Gastrocnemius medialis (tissue), 4 donors: ENCODE data around the gene MSH3.

ENCODE experiments used
- POLR2A ChIP-seq, 2 donors: fragments of 450-650 bp; IDR thresholded peaks; one replicate each; pipeline ENCODE4 v1.6.1; 2017; ENCODE audit warnings: antibody characterized with exemption in 2 of 2, mild to moderate bottlenecking in 2 of 2, moderate library complexity in 2 of 2
- TF ChIP-seq, protein P1 (sequence below), 5 experiments: fragments of 450-650 bp in 3 of 5; fragments of 200-600 bp in 2 of 5; sonication (generic) in 2 of 5; IDR thresholded peaks in 4 of 5; conservative IDR thresholded peaks in 1 of 5; 1 replicate in 4 of 5; 2 replicates in 1 of 5; pipeline ENCODE4 v1.5.1; 2016 to 2019; ENCODE audit warnings: antibody characterized with exemption in 5 of 5, mild to moderate bottlenecking in 3 of 5, moderate library complexity in 3 of 5

DNA sequence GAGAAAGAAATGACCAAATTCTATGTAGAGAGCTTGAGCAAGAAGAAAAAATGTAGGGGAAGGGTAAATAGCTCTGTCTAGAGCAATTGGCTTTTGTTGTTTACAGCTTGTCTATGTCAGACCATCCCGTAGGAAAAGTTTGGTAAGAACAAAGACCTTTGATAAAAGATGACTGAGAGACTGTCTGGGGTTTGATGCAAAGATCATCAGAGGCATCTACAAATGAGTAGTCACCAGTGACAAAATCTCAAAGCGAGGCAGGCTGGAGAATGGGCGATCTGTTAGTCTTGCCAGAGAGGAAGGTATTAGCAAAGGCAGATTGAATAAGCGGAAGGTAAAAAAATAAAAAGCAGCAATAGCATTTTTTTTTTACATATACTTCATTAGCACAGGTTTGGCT lies 180.7 kb downstream of the MSH3 start:
- TF ChIP-seq, protein P1, sequence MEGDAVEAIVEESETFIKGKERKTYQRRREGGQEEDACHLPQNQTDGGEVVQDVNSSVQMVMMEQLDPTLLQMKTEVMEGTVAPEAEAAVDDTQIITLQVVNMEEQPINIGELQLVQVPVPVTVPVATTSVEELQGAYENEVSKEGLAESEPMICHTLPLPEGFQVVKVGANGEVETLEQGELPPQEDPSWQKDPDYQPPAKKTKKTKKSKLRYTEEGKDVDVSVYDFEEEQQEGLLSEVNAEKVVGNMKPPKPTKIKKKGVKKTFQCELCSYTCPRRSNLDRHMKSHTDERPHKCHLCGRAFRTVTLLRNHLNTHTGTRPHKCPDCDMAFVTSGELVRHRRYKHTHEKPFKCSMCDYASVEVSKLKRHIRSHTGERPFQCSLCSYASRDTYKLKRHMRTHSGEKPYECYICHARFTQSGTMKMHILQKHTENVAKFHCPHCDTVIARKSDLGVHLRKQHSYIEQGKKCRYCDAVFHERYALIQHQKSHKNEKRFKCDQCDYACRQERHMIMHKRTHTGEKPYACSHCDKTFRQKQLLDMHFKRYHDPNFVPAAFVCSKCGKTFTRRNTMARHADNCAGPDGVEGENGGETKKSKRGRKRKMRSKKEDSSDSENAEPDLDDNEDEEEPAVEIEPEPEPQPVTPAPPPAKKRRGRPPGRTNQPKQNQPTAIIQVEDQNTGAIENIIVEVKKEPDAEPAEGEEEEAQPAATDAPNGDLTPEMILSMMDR (IDR thresholded peaks at IDR 0.05 in 4 of 5, conservative IDR thresholded peaks at IDR 0.05 in 1 of 5): no peak
- no peak for TF ChIP-seq POLR2A (IDR thresholded peaks at IDR 0.05)
